HL-60 (cell line): ENCODE data around the gene PTPRN2.

ENCODE experiments used
- CTCF ChIP-seq: IDR thresholded peaks from one replicate; pipeline ENCODE4 v1.5.1; 2011; ENCODE audit warnings: low read length, control low read depth, inconsistent platforms; ENCODE audit not compliant: insufficient read depth
- POLR2AphosphoS5 ChIP-seq: IDR thresholded peaks from 2 replicates; pipeline ENCODE4 v1.6.1; 2012; ENCODE audit warnings: low read depth
- SPI1 ChIP-seq: IDR thresholded peaks from 2 replicates; pipeline ENCODE4 v1.6.1; 2012; ENCODE audit warnings: low read depth, mild to moderate bottlenecking, borderline replicate concordance

DNA sequence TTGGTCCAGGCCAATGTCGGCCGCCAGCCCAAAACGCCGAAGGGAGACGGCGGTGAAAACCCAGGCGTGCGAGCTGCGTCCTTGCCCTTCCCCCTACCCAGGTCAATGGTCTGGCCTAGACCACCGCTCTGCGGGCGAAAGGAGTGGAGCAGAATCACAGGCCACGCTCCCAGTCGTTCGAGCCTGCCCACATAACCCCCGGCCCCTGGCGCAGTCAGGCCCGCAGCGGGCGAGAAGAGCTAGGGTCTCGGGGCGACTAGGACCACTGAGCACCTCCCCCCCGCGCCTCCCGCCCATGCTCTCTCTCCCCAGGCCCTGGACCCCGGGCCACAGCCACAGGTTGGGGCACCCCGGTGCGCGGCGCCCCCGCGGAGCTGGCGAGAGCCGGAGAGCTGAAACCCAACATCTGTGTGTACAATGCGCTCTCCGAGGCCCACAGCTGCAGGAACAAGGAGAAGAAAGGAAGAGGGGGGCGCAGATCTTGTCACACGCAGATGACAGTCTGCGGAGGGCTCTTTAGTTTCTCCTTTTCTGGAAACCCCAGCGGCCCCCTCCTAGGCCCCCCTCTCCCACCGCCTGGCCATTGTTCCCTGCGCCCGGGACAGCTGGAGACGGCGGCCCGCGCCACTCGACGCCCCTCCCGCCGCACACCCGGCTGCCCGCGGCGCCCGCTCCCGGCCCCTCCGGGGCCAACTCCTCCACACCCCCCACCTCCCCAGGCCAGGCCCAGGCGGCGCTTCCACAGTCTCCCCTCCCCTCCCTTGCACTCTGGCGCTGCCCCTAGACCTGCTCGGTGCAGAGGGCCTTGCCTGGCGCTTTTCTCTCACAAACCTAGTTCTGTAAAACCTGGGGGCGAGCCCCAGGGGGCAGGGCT is 895.8 kb downstream of the PTPRN2 start:
- TF ChIP-seq POLR2AphosphoS5 (no peak), CTCF (no peak), SPI1 (no peak)
